HG03196 (cell line): ENCODE results near the gene PTCH2.

ENCODE experiments used
- ATAC-seq: cut with Tn5 transposase; IDR thresholded peaks from one replicate; pipeline ENCODE4 v1.9.1; 2021; ENCODE audit not compliant: unreplicated experiment

The PTCH2 gene

GRCh38 chr1:44842862-44843655, at the start of gene PTCH2:
Gene PTCH2, minus strand, starts transcription at chr1:44843253. Its CDS starts 321 bp downstream, at chr1:44842932.
- no peak for ATAC-seq

- no peak for ATAC-seq
These were observed 47.0 kb upstream of the PTCH2 start for GRCh38 chr1:44890007-44890406.

GRCh38 chr1:44885406-44885805, 42.4 kb upstream of the PTCH2 start:
- ATAC-seq = no peak

GRCh38 chr1:44884746-44885145, 41.7 kb upstream of the PTCH2 start:
- no peak for ATAC-seq

- no peak for ATAC-seq
These were observed 38.1 kb upstream of the PTCH2 start for GRCh38 chr1:44881011-44881632.

GRCh38 chr1:44874155-44874554, 31.1 kb upstream of the PTCH2 start:
- no peak for ATAC-seq

- no peak for ATAC-seq
These were observed 27.0 kb upstream of the PTCH2 start for GRCh38 chr1:44870096-44870495.

GRCh38 chr1:44867801-44868200, 24.7 kb upstream of the PTCH2 start:
- ATAC-seq = no peak

- ATAC-seq = no peak
These were observed 19.9 kb upstream of the PTCH2 start for GRCh38 chr1:44862829-44863401.

GRCh38 chr1:44860891-44861425, 17.9 kb upstream of the PTCH2 start:
- no peak for ATAC-seq

- no peak for ATAC-seq
These were observed 17.3 kb upstream of the PTCH2 start for GRCh38 chr1:44860331-44860730.

GRCh38 chr1:44857446-44857845, 14.4 kb upstream of the PTCH2 start:
- no peak for ATAC-seq

- ATAC-seq = no peak
These were observed 12.7 kb upstream of the PTCH2 start for GRCh38 chr1:44855742-44856141.

- no peak for ATAC-seq
These were observed 11.9 kb upstream of the PTCH2 start for GRCh38 chr1:44854970-44855369.

- no peak for ATAC-seq
These were observed 10.1 kb upstream of the PTCH2 start for GRCh38 chr1:44853201-44853600.

GRCh38 chr1:44851308-44851707, 8.3 kb upstream of the PTCH2 start:
- no peak for ATAC-seq

- ATAC-seq = no peak
These were observed 6.6 kb upstream of the PTCH2 start for GRCh38 chr1:44849575-44850132.

GRCh38 chr1:44848456-44849181, 5.6 kb upstream of the PTCH2 start:
- ATAC-seq = no peak

GRCh38 chr1:44847845-44848244, 4.8 kb upstream of the PTCH2 start:
- no peak for ATAC-seq

- no peak for ATAC-seq
These were observed 3.9 kb upstream of the PTCH2 start for GRCh38 chr1:44846985-44847384.

GRCh38 chr1:44842486-44842861, 579 bp downstream of the PTCH2 start:
- no peak for ATAC-seq
